Measurements from ENCODE around the gene ANKDD1A. TPM values are rescaled to one million over a fixed set of nuclear protein-coding genes. Genes with fewer than 3 reads are reported as not detected.

ANKDD1A gene
- total RNA-seq, 3 donors from 2014 or later, result 1.4 to 6.7 (median 1.6) TPM

GRCh38 chr15:64897345-64897985 lies 14.2 kb upstream of the ANKDD1A start:
- intact Hi-C loops (cut with DNase I, micrococcal nuclease), result no loop called here
- TF ChIP-seq, protein P1, sequence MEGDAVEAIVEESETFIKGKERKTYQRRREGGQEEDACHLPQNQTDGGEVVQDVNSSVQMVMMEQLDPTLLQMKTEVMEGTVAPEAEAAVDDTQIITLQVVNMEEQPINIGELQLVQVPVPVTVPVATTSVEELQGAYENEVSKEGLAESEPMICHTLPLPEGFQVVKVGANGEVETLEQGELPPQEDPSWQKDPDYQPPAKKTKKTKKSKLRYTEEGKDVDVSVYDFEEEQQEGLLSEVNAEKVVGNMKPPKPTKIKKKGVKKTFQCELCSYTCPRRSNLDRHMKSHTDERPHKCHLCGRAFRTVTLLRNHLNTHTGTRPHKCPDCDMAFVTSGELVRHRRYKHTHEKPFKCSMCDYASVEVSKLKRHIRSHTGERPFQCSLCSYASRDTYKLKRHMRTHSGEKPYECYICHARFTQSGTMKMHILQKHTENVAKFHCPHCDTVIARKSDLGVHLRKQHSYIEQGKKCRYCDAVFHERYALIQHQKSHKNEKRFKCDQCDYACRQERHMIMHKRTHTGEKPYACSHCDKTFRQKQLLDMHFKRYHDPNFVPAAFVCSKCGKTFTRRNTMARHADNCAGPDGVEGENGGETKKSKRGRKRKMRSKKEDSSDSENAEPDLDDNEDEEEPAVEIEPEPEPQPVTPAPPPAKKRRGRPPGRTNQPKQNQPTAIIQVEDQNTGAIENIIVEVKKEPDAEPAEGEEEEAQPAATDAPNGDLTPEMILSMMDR (IDR thresholded peaks at IDR 0.05), result no peak
- ATAC-seq (peak; percentile 5), DNase-seq (peak in 2 of 3 donors; percentile 45 to 76)
- Histone ChIP-seq H3K9me3 (peaks cover 9% of the 10 kb centered on the region), H3K36me3 (ENCODE audit: low read depth) (no peaks in the 10 kb centered on the region), H3K4me1 (ENCODE audit: low read depth) (peaks cover 17% of the 10 kb centered on the region), H3K4me3 (no peak overlapping the region)

DNA sequence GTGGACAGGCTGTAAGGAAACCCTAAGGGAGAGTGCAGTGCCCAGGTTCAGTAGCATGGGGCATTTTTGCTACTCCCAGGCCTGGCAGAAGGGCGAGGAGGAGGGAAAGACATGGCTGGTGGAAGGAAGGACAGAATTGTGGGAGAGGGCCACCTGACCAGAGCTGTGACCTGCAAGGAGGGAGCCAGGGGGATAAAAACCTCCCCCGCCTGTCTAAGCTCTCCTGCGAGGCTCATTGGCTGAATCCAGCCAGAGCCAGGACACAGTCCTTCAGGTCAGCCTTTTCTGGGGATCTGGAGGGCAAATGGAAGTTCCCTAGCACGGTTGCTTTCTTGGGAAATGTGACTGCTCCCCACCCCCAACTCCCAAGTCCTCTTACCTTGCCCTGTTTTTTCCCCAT lies 13.3 kb upstream of the ANKDD1A start:
- Histone ChIP-seq H3K36me3 (ENCODE audit: low read depth) (no peaks in the 10 kb centered on the region), H3K9me3 (peaks cover 9% of the 10 kb centered on the region), H3K4me3 (no peak overlapping the region), H3K4me1 (ENCODE audit: low read depth) (peaks cover 17% of the 10 kb centered on the region)
- no peak for ATAC-seq
- TF ChIP-seq, protein P1 (IDR thresholded peaks at IDR 0.05), result no peak
- intact Hi-C loops (cut with DNase I, micrococcal nuclease), result no loop called here
- DNase-seq, result no peak

DNA sequence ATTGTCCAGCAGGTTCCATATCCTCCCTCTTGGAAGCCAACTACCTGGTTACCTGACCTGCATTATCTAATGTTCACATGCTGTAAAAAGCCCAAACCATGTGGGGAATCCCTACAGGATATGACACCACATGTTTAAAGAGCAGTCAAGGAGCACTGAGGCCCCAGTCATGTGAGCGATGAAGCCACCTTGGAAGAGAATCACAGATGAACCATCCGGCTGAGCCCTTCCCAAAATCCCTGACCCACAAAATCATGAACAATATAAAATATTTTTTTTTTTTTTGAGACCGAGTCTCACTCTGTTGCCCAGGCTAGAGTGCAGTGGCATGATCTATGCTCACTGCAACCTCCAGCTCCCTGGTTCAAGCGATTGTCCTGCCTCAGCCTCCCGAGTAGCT lies 10.6 kb upstream of the ANKDD1A start:
- intact Hi-C loops (cut with DNase I, micrococcal nuclease), result loop anchor here (10.0 kb wide), 2 partner anchors 166 to 176 kb away; no protein-coding TSS in a partner anchor
- no peak for ATAC-seq
- peaks cover 9% of the 10 kb centered on the region for H3K9me3 ChIP-seq

DNA sequence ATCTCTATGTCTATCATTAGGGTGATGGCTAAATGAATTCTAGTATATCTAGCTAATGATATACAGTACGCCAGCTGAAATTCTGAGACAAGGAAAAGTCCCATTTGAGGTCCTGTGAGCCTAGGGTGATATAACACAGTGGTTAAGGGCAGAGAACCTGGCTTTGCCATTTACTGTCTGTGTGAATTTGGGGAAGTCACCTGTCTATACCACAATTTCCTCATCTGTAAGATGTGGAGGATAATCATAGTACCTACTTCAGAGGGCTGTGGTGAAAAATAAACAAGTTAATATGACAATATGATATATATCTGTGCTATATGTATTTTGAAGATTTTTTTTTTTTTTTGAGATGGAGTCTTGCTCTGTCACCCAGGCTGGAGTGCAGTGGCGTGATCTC lies 9.8 kb upstream of the ANKDD1A start:
- DNase-seq (no peak), ATAC-seq (peak; percentile 42)
- intact Hi-C loops (cut with DNase I, micrococcal nuclease), result loop anchor here (10.0 kb wide), 2 partner anchors 167 to 177 kb away; no protein-coding TSS in a partner anchor
- Histone ChIP-seq H3K9me3 (peaks cover 9% of the 10 kb centered on the region), H3K4me3 (no peak overlapping the region), H3K36me3 (ENCODE audit: low read depth) (no peaks in the 10 kb centered on the region), H3K4me1 (ENCODE audit: low read depth) (peaks cover 11% of the 10 kb centered on the region)
- TF ChIP-seq, protein P1 (IDR thresholded peaks at IDR 0.05), result no peak

More for the DNA sequence above, 10.6 kb upstream of the ANKDD1A start:
- Histone ChIP-seq H3K4me1 (ENCODE audit: low read depth) (peaks cover 13% of the 10 kb centered on the region), H3K36me3 (ENCODE audit: low read depth) (no peaks in the 10 kb centered on the region), H3K4me3 (no peak overlapping the region)
- no peak for DNase-seq
- TF ChIP-seq, protein P1 (IDR thresholded peaks at IDR 0.05), result no peak

DNA sequence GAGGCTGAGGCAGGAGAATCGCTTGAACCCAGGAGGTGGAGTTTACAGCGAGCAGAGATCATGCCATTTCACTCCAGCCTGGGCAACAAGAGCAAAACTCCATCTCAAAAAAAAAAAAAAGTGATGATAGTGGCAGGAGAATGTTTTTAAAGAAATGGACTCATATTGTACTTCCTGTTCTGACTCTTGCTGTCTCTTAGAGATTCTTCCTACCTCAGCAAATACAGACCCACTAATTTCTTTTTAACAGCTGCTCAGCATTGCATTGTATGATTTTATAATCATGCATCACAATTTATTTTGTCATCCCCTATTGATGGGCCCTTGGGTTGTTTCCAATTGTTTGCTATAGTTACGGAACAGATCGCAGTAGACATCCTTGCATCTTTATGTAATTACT lies 8.8 kb upstream of the ANKDD1A start:
- TF ChIP-seq, protein P1 (IDR thresholded peaks at IDR 0.05), result no peak
- Histone ChIP-seq H3K4me3 (no peak overlapping the region), H3K9me3 (peaks cover 9% of the 10 kb centered on the region), H3K4me1 (ENCODE audit: low read depth) (peaks cover 3% of the 10 kb centered on the region), H3K36me3 (ENCODE audit: low read depth) (no peaks in the 10 kb centered on the region)
- no peak for DNase-seq
- intact Hi-C loops (cut with DNase I, micrococcal nuclease), result loop anchor here (10.0 kb wide), 2 partner anchors 168 to 178 kb away; no protein-coding TSS in a partner anchor
- ATAC-seq, result no peak

Data from mucosa of descending colon (tissue), 3 donors.